ENCODE results near the gene ANXA6. TPM values are rescaled to one million over a fixed set of nuclear protein-coding genes. Genes with fewer than 3 reads are reported as not detected.

Gene ANXA6
- total and polyA plus RNA-seq, 9 of the 15 experiments (the other 6 are each of a cell fraction or from before 2014, with no cell fraction given) = 0.70 to 13.2 (median 8.3) TPM

- TF ChIP-seq FOXK1 (CRISPR knock-in tag; IDR thresholded peaks at IDR 0.05; ENCODE audit: borderline replicate concordance) = no peak
- no peak for TF ChIP-seq ZNF696 (CRISPR knock-in tag; conservative IDR thresholded peaks at IDR 0.05)
- no peak for TF ChIP-seq KLF16 (IDR thresholded peaks at IDR 0.05)
- no peak for TF ChIP-seq DMBX1 (CRISPR knock-in tag; IDR thresholded peaks at IDR 0.05; ENCODE audit: borderline replicate concordance)
- TF ChIP-seq, protein P1, sequence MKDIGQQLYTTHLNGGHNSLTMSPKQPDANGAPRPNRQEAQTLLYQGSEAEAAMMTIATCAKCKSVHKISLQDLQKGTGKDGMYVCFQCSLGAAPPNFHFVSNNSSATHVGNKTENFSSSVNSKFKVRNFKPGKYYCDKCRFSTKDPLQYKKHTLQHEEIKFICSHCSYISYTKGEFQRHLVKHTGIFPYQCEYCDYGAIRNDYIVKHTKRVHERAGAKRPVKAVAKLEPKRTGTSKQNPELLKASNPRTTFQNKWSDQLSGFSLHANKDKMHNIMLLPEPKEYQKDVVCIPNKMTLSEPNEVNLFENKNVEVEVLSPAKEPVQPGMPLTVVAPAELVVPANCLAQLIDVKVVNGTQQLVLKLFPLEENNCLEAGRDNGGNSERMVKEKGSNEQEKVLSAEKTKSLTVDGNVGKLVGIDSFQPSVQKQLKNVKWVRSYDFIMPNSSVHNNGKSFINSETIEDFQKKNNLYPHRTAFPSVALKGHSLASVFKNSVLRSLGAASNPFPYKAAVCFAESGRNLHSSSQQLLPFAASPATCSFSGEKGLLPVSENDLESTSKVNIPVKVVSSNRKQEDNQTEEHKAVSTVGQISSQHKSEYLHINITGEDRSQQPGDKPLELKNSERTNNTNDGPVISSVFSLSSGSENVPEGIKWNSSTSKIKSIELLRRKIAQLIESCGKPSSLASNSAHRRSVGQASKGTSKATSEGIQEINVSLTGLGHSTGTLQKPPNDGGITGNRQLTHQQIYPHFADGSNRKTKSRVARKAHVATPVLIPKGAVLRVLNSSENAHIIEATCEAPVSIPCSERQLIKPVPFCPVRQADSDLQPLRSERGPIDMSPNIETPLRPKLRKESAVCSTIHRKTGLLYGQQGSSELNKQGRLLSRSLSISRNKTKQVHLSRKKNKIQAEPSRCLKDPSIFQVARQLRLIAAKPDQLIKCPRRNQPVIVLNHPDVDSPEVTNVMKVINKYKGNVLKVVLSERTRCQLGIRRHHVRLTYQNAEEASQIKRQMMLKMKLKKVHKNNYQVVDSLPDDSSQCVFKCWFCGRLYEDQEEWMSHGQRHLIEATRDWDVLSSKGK (CRISPR knock-in tag; IDR thresholded peaks at IDR 0.05) = no peak
- in situ Hi-C loops (cut with MboI) (no loop called here), intact Hi-C loops (cut with micrococcal nuclease) (no loop called here)
- ChIA-PET POLR2A (interaction anchor here (0.5 to 1.4 kb wide), 4 partner anchors 10 to 298 kb away, joined by 3 to 4 read pairs (median 4); no protein-coding TSS in a partner anchor), CTCF (ENCODE audit: low intra/inter-chr PET ratio) (no interaction called here)
- Histone ChIP-seq H4K20me1 (replicated peaks; ENCODE audit: control insufficient read depth, insufficient read depth, low read length) (no peaks in the 10 kb centered on the region), H3K4me1 (replicated peaks in 1 of 2; ENCODE audit: control insufficient read depth in 2 of 2, insufficient read depth in 2 of 2, low read length in 2 of 2) (peaks cover 0 to 4% of the 10 kb centered on the region in 2 experiments; a peak in 1 of 5 replicates), H3K9ac (ENCODE audit: insufficient read depth in 1 of 2, low read depth in 2 of 2, low read length in 2 of 2) (no peak overlapping the region), H3K4me2 (ENCODE audit: insufficient read depth, low read length) (no peak overlapping the region), H3K36me3 (ENCODE audit: control insufficient read depth, insufficient read depth, low read length) (peaks cover 46% of the 10 kb centered on the region; the same call in 2 of the 3 replicates), H3K9me1 (ENCODE audit: control insufficient read depth, insufficient read depth, low read length) (peaks cover 4% of the 10 kb centered on the region), H2AFZ (ENCODE audit: low read depth, low read length) (no peak overlapping the region), H3K27me3 (ENCODE audit: control insufficient read depth in 2 of 2, insufficient read depth in 2 of 2, low read length in 2 of 2) (no peaks in the 10 kb centered on the region), H3K4me3 (no peak overlapping the region), H3K9me3 (replicated peaks; ENCODE audit: control insufficient read depth, insufficient read depth, low read depth, low read length) (no peaks in the 10 kb centered on the region), H3K79me2 (ENCODE audit: control insufficient read depth, insufficient read depth, low read length) (no peaks in the 10 kb centered on the region), H3K27ac (ENCODE audit: extremely low read depth, low read depth, low read length) (no peak overlapping the region)
- no peak for ATAC-seq
- 89% methylated on average over 11 of the region's 25 CpGs for WGBS (ENCODE audit: insufficient coverage, low coverage, missing lambda C conversion rate)
- no TSS peak for BruUV-seq (replicated peaks)
- no peak for DNase-seq (ENCODE audit: extremely low read depth in 1 of 4, low spot score in 3 of 4)
- FAIRE-seq = no peak
These were observed 100.9 kb downstream of the ANXA6 start for GRCh38 chr5:151056379-151057325.
